HUES6 (cell line): ENCODE data around the gene C19orf33.
A peak's percentile ranks its signal among the peaks of the same experiment; 100 is the strongest.

Experiments
- H3K27ac ChIP-seq: 2 replicates; pipeline ENCODE4 v1.7.0; 2013; ENCODE audit warnings: low read depth, mild to moderate bottlenecking, low read length, inconsistent platforms
- H3K27me3 ChIP-seq: 2 replicates; pipeline ENCODE4 v1.6.1; 2013; ENCODE audit warnings: low read length; ENCODE audit not compliant: control insufficient read depth, insufficient read depth
- H3K36me3 ChIP-seq: 2 replicates; pipeline ENCODE4 v1.6.1; 2013; ENCODE audit warnings: low read length; ENCODE audit not compliant: control insufficient read depth, insufficient read depth
- H3K4me1 ChIP-seq: 2 replicates; pipeline ENCODE4 v1.6.1; 2013; ENCODE audit warnings: low read length; ENCODE audit not compliant: control insufficient read depth, insufficient read depth
- H3K4me3 ChIP-seq: 2 replicates; pipeline ENCODE4 v1.5.1; 2013; ENCODE audit warnings: low read depth, low read length
- H3K9ac ChIP-seq: one replicate; pipeline ENCODE4 v1.6.1; 2013; ENCODE audit warnings: mild to moderate bottlenecking, low read length
- H3K9me3 ChIP-seq: 2 replicates; pipeline ENCODE4 v1.6.1; 2013; ENCODE audit warnings: low read depth, low read length; ENCODE audit not compliant: control insufficient read depth, insufficient read depth

C19orf33 gene

GRCh38 chr19:38298821-38299680 lies 5.0 kb upstream of the C19orf33 start:
- no peak overlapping the region for H3K27ac ChIP-seq
- H3K4me3 ChIP-seq = no peak overlapping the region
- no peaks in the 10 kb centered on the region; the same call in 1 of the 2 replicates for H3K9me3 ChIP-seq
- 0 out of 2 replicates have a peak, but pooled peaks cover 3% of the 10 kb centered on the region for H3K36me3 ChIP-seq
- H3K27me3 ChIP-seq = no peaks in the 10 kb centered on the region
- H3K4me1 ChIP-seq = peaks cover 14% of the 10 kb centered on the region
- H3K9ac ChIP-seq = no peak overlapping the region

GRCh38 chr19:38304352-38304865 lies 358 bp downstream of the C19orf33 start:
- Histone ChIP-seq H3K27me3 (no peaks in the 10 kb centered on the region), H3K4me1 (peaks cover 22% of the 10 kb centered on the region), H3K36me3 (peaks cover 27% of the 10 kb centered on the region), H3K4me3 (peak overlapping the region; percentile 55), H3K9ac (peak overlapping the region; percentile 36), H3K9me3 (no peaks in the 10 kb centered on the region), H3K27ac (peak overlapping the region; percentile 48; the same call in 1 of the 2 replicates)

- no peaks in the 10 kb centered on the region for H3K27me3 ChIP-seq
- H3K4me3 ChIP-seq = peak overlapping the region; percentile 55
- no peaks in the 10 kb centered on the region for H3K9me3 ChIP-seq
- peaks cover 29% of the 10 kb centered on the region for H3K36me3 ChIP-seq
- peaks cover 22% of the 10 kb centered on the region for H3K4me1 ChIP-seq
- H3K27ac ChIP-seq = peak overlapping the region; percentile 48; the same call in 1 of the 2 replicates
- H3K9ac ChIP-seq = peak overlapping the region; percentile 36
Observed at GRCh38 chr19:38304866-38305429, 897 bp downstream of the C19orf33 start.

- H3K27me3 ChIP-seq = no peaks in the 10 kb centered on the region
- no peaks in the 10 kb centered on the region for H3K9me3 ChIP-seq
- peaks cover 17% of the 10 kb centered on the region for H3K4me1 ChIP-seq
- no peak overlapping the region for H3K27ac ChIP-seq
- H3K36me3 ChIP-seq = peaks cover 29% of the 10 kb centered on the region
- no peak overlapping the region for H3K4me3 ChIP-seq
- no peak overlapping the region for H3K9ac ChIP-seq
Observed at GRCh38 chr19:38306236-38306635, 2.2 kb downstream of the C19orf33 start.

GRCh38 chr19:38307076-38307475 lies 3.0 kb downstream of the C19orf33 start:
- Histone ChIP-seq H3K9ac (no peak overlapping the region), H3K9me3 (no peaks in the 10 kb centered on the region), H3K27ac (no peak overlapping the region), H3K27me3 (no peaks in the 10 kb centered on the region), H3K4me1 (peaks cover 17% of the 10 kb centered on the region), H3K36me3 (peaks cover 29% of the 10 kb centered on the region), H3K4me3 (no peak overlapping the region)

- no peaks in the 10 kb centered on the region for H3K9me3 ChIP-seq
- no peaks in the 10 kb centered on the region for H3K27me3 ChIP-seq
- H3K4me1 ChIP-seq = peaks cover 17% of the 10 kb centered on the region
- H3K9ac ChIP-seq = no peak overlapping the region
- H3K27ac ChIP-seq = no peak overlapping the region
- no peak overlapping the region for H3K4me3 ChIP-seq
- H3K36me3 ChIP-seq = peaks cover 29% of the 10 kb centered on the region
Observed at GRCh38 chr19:38307597-38307996, 3.5 kb downstream of the C19orf33 start.

- no peaks in the 10 kb centered on the region for H3K27me3 ChIP-seq
- H3K4me3 ChIP-seq = no peak overlapping the region
- H3K4me1 ChIP-seq = peaks cover 17% of the 10 kb centered on the region
- H3K36me3 ChIP-seq = peaks cover 29% of the 10 kb centered on the region
- no peaks in the 10 kb centered on the region for H3K9me3 ChIP-seq
- no peak overlapping the region for H3K9ac ChIP-seq
- no peak overlapping the region for H3K27ac ChIP-seq
Observed at GRCh38 chr19:38308006-38308766, 4.1 kb downstream of the C19orf33 start.

GRCh38 chr19:38308926-38309614 lies 5.0 kb downstream of the C19orf33 start:
- peaks cover 29% of the 10 kb centered on the region for H3K36me3 ChIP-seq
- peaks cover 19% of the 10 kb centered on the region for H3K4me1 ChIP-seq
- no peaks in the 10 kb centered on the region for H3K9me3 ChIP-seq
- no peak overlapping the region for H3K4me3 ChIP-seq
- H3K27me3 ChIP-seq = no peaks in the 10 kb centered on the region
- H3K9ac ChIP-seq = no peak overlapping the region
- no peak overlapping the region for H3K27ac ChIP-seq

- no peak overlapping the region for H3K4me3 ChIP-seq
- H3K36me3 ChIP-seq = peaks cover 29% of the 10 kb centered on the region
- H3K9me3 ChIP-seq = no peaks in the 10 kb centered on the region
- no peak overlapping the region for H3K9ac ChIP-seq
- no peaks in the 10 kb centered on the region for H3K27me3 ChIP-seq
- H3K27ac ChIP-seq = no peak overlapping the region
- peaks cover 14% of the 10 kb centered on the region for H3K4me1 ChIP-seq
Observed at GRCh38 chr19:38309615-38310278, 5.7 kb downstream of the C19orf33 start.

- H3K4me3 ChIP-seq = no peak overlapping the region
- peaks cover 29% of the 10 kb centered on the region for H3K36me3 ChIP-seq
- H3K27me3 ChIP-seq = no peaks in the 10 kb centered on the region
- no peaks in the 10 kb centered on the region for H3K9me3 ChIP-seq
- peaks cover 14% of the 10 kb centered on the region for H3K4me1 ChIP-seq
- H3K27ac ChIP-seq = no peak overlapping the region
- no peak overlapping the region for H3K9ac ChIP-seq
Observed at GRCh38 chr19:38310279-38310670, 6.2 kb downstream of the C19orf33 start.
